IPS DF 19.7 (cell line): ENCODE measurements around the gene TMEM267.
"Not testable (repeated sequence)": the region's sequence is repeated elsewhere in the genome, so short reads cannot be mapped to it uniquely, and the experiment has no call there.

Source experiments
- DNase-seq: peaks from one replicate; pipeline ENCODE4 v3.0.0-alpha.2; 2013; ENCODE audit warnings: low read depth, low spot score

TMEM267 gene

DNA sequence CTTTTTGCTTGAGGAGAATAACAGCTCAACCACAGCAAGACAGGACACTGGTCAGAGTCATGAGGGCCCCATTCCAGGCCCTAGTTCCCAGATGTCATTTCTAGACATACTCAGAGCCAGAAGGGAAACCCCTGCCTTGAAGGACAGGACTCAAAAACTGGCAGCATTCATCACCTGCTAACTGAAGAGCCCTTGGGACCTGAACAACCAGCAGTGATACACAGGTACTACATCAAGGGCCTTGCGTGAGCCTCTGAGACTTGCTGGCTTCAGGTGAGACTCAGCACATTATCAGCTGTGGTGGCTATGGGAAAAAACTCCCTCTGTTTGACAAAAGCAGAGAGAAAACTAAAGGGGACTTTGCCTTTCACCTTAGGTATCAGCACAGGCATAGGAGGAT, 22.6 kb downstream of the TMEM267 start:
- DNase-seq = no peak

DNA sequence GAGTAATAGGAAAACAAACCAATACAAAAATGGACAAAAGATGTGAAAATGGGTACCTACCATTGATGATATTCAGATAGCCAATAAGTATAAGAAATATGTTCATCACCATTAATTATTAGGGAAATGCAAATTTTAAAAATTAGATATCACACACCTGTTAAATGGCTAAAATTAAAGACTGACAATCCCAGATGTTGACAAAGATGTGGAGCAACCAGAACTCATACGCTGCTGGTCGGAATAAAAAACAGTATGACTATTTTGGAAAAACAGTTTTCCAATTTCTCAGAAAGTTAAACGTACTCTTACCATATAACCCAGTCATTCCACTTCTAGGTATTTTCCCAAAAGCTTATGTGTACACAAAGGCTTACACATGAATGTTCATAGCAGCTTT, 27.1 kb downstream of the TMEM267 start:
- DNase-seq = no peak

DNA sequence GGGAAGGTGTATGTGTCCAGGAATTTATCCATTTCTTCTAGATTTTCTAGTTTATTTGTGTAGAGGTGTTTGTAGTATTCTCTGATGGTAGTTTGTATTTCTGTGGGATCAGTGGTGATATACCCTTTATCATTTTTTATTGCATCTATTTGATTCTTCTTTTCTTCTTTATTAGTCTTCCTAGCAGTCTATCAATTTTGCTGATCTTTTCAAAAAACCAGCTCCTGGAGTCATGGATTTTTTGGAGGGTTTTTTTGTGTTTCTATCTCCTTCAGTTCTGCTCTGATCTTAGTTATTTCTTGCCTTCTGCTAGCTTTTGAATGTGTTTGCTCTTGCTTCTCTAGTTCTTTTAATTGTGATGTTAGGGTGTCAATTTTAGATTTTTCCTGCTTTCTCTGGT, 42.1 kb downstream of the TMEM267 start:
- DNase-seq = not testable (repeated sequence)

- no peak for DNase-seq
Measured at GRCh38 chr5:43437062-43437660, 46.5 kb downstream of the TMEM267 start.

DNA sequence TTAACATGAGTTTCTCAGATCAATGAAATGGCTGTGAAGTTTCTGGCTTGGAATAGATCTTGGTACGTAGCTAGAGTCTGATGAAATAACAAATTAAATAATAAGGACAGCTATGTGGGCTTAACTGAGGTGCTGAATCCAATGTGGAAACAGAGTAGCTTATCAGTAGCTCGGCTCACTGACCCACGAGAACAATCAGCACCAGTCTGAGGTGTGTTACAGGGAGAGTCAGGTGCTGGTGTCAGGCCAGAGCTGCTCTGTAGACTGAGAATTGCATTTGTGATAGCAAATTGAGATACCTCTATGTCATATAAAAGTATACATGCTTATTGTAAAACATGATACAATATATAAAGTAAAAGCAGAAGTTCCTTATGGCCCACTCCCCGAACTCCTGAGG, 50.3 kb downstream of the TMEM267 start:
- DNase-seq = no peak

DNA sequence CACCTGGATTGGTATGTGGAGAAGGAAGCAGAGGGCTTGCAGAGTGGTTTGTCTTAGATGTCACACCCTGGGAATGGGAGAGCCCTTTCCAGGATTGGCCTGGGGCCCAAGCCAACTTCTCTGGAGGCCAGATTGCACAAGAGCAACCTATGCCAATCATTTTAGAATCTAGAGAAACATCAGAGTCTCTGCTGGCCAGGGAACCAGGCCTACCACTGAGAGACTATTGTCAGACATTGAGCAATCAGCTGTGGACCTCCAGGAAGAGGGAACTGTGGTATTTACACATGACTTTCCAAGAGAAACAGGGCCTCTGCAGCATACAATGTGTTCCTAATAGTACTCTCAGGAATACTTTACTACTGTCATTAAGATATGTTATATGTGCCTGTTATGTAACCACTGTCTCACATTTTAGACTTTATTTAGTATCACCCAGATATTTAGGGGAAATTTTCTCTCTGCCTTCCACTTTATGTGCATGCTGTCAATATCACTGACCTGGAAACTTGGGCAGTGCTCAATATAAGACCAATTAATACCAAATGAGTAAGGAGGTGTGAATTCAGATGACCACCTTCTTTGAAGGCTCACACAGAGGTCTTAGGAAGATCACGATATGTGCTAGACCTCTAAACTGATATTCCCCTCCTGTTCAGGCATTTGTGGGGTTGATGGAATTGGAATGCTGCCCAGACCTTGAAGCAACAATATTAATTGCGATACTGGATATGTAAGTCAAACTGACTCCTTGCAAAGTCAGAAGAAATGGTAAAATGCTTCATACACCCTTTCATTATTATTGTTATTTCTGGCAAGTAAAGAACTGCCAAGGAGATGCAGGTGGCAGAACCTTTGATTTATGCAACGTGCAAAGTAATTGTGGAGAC, 50.9 kb downstream of the TMEM267 start:
- no peak for DNase-seq

DNA sequence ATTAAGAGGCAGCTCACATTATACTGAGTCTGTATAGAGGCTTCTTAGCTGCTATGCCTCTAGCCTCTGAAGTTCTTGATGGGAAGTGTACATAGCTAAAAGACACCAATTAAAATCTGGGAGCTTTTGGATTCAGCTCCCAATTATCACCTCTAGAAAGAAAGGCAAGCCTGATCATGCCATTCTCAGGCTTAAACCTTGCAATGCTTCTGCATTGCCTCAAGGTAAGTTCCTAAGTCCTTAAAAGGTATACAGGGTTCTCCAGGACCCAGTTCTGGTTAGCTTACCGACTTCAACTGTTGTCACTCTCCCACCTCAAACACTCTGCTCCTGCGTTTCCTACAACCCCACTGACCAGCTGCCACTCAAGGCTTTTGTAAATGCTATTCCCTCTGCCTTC, 54.0 kb downstream of the TMEM267 start:
- DNase-seq = no peak

- no peak for DNase-seq
Measured at GRCh38 chr5:43429016-43429415, 54.6 kb downstream of the TMEM267 start.

DNA sequence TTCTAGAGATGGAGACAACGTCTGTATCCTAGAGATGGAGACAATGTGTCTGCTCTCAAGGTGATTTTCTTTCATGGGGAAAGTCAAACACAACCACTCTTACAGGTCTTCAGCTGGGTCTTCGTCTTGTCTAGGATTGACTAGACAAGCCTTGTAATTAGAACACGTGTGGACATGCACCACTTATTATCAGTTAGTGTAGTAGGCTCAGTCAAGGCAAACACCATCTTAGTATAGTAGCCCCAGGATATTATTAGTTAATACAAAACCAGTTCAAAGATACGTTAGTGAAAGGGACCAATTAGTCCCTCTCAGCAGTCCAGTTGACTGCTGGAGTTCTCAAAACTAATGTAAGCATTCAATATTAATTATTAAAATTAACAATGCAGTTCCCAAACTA, 56.4 kb downstream of the TMEM267 start:
- DNase-seq = no peak

DNA sequence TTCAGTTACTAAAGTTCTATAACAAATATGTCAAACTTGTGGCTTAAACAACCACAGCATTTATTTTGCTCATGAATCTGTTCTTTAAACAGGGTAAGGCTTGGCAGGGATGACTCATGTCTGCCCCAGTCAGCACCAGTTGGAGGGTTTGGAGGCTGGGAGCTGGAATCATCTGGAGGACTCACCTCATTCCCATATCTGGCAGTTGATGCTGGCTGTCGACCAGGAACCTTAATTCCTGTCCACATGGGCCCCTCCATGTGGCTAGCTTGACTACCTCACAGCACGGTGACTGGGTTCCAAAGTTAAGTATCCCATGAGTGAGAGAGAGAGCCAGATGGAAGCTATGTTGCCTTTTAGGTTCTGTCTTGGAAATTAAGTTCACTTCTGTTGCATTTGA, 57.7 kb downstream of the TMEM267 start:
- DNase-seq = no peak

GRCh38 chr5:43423086-43423485, 60.6 kb downstream of the TMEM267 start:
- not testable (repeated sequence) for DNase-seq

DNA sequence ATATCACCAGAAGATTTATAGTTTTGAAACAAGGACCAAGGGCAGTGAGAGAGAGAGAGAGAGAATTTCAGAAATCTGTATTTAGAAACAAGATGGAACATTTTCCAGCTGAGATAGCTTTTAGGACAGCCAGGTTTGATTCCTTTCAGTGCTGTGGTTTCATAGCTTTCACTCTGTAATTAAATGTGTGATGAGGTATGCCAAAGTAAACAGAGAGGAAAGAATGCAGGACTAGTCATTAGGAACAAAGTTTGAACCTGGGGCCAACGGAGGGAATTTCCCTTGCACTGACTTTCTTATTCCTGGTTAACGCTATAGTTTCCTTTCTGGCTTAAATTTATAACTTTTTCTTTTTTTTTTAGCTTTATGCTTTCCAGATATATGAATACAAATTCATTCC, 61.5 kb downstream of the TMEM267 start:
- DNase-seq = no peak

DNA sequence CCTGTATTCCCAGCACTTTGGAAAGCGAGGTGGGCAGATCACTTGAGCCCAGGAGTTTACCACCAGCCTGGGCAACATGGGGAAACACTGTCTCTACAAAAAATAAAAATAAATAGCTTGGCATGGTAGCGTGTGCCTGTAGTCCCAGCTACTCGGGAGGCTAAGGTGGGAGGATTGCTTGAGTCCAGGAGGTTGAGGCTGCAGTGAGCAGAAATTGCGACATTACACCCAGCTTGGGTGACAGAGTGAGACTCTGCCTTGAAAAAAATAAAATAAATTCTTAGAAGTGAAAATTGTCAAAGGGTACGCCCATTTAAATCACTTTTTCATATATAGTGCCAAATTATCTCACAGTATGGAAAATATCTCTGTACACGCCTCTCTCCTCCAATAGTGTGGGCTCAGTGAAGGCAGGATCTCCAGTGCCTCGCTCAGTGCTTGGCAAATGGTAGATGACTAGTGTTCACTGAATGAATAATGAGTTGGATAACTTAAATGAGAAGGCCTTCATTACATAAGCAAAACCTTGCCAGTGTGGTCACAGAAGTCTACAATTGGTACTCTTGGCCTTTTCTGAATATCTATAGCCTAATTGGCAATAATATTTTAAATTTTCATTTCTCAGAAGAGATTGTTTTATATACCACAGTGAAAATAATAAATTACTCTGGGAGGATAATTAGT, 62.1 kb downstream of the TMEM267 start:
- no peak for DNase-seq

DNA sequence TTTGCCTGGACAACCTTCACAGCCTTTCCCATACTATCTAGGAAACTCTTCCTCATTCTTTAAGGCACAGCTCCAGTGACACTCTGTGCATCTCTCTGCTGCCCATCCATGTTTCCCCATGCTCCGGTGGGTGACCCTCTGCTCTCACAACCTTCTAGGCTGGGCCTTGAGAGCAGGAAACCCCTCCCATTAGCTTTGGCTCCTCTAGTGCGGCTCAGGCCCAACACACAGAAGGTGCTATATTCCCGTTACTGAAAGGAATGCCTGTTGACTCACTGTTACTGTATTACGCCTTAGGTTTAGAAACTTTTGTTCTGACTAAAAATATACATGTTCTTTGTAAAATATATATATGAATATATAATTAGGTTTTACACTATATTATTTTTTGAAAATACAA, 63.4 kb downstream of the TMEM267 start:
- DNase-seq = no peak

DNA sequence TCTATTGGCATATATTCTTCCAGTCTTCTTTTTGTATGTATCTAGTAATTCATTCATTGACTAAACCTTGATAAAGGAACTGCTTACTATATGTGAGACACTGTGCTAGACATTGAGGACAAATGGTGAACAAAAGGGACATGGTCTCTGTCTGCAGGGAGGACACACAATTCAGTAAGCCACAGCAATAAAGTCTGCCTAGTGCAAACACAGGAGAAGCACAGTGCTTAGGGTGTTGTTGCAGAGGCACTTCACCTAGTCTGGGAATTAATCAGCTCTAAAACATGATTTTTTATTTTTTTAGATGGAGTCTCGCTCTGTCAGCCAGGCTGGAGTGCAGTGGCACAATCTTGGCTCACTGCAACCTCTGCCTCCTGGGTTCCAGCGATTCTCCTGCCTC, 65.1 kb downstream of the TMEM267 start:
- DNase-seq = no peak

GRCh38 chr5:43416803-43417394, 66.8 kb downstream of the TMEM267 start:
- DNase-seq = no peak

GRCh38 chr5:43415935-43416802, 67.5 kb downstream of the TMEM267 start:
- DNase-seq = no peak

- no peak for DNase-seq
Measured at GRCh38 chr5:43413966-43414365, 69.7 kb downstream of the TMEM267 start.

DNA sequence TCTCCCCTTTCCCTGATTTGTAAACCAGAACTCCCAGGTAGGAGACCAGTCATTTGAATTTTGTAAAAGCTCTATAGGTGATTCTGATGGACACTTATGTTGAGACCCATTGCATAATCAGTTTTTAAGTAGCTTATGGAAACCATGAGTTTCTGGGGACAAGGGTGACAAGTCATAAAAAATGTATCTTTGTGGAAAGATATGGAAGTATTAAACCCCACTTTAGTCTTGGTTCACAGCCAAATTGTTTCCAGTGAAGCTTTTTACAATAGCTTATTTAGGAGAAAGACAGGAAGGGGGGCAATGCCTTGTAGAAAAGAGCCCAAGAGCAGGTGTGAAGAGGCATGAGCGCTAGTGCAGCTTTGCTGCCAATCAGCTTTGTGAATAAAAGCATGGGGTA, 71.0 kb downstream of the TMEM267 start:
- no peak for DNase-seq

GRCh38 chr5:43412156-43412555, 71.5 kb downstream of the TMEM267 start, which contains the start of gene CCL28:
Gene CCL28, minus strand, starts transcription at chr5:43412391. Its CDS starts 75 bp downstream, at chr5:43412316.
- no peak for DNase-seq

GRCh38 chr5:43411495-43411894, 72.2 kb downstream of the TMEM267 start:
- no peak for DNase-seq
